GF-D8 (cell line): ENCODE data around the gene MTMR4.
"Not testable (repeated sequence)": the region's sequence is repeated elsewhere in the genome, so short reads cannot be mapped to it uniquely, and the experiment has no call there.

Experiments
- DNase-seq: peaks from one replicate; lab custom pipeline; 2025; lab: John Stamatoyannopoulos, UW

Gene MTMR4

DNA sequence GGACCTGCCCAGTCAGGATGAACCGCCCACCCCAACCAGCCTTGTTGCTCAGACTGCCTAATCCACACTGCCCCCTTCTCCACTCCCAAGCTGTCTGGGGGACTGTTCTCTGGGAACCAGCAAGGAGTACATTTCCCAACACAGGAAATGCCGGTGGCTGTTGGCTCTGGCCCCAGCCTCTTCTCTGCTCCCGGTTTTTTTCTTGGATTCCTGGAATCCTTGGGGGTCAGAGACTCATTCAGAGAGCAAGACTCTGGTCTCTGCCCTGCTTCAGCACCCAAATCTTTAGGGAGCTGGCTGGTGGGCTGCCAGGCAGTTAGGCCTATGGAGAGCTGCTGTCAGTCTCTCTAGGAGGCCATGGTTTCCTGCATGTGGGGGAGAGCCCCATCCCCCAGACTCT, 10.8 kb upstream of the MTMR4 start:
- no peak for DNase-seq

DNA sequence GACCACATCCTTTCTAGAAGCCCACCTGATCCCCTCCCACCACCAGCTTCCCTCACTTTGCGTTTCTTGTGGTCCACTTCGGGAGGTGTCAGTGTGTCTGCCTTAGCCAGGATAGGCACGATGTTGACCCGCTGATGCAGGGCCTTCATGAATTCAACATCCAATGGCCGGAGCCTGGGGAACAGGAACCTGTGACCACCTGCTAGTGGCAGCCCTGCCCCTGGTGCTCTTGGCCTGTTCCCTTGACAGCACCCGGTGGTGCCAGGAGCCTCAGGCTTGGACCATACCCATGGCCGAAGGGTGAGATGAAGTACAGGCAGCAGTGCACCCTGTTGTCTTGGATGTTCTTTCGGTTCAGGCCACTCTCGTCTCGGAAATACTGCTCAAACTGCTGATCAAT, 7.2 kb upstream of the MTMR4 start:
- DNase-seq, result no peak

DNA sequence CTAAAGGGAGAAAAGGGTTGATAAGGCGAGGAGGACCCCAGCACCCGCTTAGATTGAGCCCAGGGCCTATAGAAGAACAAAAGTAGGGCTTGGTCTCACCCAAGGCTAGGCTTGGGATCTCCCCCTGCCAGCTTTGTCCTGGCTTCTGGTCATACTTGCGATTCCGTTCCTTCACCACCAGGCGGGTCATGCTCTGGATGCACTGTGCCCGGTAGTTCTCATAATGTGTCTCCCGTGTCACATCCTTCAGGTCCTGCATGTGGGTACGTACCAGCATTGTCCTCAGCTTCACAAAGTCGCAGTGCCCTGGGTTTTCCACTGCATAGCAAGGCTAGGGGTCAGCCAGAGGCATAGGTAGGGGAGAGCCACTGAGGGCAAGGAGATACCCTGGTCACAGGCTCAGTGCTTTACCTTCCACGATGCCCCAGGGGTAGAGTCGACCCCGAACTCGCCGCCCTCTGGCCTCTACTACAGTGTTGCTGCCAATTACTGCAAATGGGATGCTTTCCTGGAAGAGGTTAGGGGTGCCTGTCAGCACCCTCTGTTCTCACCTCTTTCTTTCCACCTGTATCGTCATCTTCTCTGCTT, 6.5 kb upstream of the MTMR4 start:
- DNase-seq, result no peak

DNA sequence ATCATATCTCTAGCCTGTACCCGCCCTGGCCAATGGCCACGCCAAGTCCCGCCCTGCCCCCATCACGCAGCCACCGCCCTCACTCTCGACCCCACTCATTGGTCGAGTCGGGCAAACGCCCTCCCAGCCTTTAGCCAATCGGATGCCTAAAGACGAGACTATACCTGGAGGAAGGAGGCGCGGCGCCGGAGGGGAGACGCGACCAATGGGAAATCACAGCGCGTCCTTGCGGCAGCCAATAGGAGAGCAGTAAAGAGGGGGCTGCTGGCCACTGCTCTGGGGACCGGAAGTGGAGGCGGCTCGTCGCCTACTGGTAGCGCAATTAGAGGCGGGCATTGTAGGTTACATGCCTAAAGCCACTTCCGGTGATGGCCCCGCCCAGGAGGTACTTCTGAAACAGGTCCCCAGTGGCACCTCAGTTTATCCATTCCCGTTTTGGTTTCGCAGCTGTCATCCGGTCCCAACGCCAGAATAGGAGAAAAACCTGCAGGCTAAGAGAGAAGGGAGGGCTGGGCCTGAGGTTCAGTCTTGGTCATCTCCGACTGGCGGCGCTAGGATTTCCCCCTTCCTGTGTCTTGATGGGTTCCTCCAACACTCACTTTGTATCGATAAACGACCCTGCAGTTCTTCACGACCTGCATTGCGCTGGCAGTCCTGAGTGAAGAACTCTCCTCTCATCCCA, 3.6 kb upstream of the MTMR4 start:
- DNase-seq, result peak; percentile 99

DNA sequence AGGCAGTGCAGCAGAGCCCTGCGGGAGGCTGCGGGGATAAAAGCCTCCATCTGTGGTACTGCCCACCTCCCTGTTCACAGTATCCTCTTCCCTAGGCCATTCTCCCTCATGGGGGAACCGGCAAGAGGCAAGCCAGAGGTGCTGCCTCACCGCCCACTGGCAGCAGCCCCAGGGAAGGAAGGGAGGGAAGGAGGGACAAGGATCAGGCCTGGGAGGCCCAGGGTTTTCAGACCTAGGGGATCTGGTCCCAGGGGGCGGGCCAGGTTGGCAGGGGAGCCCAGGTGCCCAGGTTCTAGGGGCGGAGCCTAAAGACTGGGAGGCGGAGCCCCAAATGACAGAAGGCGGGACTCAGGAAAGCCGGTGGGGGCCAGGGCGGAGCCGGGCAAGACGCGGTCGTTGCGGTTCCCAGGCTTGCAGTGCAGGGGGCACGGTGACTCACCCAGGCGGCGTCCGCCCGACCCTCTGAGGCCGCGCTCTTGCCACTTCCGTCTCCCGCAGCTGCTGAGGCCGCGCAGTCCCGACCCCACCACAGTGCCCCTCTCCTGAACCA, 3.0 kb upstream of the MTMR4 start:
- no peak for DNase-seq

DNA sequence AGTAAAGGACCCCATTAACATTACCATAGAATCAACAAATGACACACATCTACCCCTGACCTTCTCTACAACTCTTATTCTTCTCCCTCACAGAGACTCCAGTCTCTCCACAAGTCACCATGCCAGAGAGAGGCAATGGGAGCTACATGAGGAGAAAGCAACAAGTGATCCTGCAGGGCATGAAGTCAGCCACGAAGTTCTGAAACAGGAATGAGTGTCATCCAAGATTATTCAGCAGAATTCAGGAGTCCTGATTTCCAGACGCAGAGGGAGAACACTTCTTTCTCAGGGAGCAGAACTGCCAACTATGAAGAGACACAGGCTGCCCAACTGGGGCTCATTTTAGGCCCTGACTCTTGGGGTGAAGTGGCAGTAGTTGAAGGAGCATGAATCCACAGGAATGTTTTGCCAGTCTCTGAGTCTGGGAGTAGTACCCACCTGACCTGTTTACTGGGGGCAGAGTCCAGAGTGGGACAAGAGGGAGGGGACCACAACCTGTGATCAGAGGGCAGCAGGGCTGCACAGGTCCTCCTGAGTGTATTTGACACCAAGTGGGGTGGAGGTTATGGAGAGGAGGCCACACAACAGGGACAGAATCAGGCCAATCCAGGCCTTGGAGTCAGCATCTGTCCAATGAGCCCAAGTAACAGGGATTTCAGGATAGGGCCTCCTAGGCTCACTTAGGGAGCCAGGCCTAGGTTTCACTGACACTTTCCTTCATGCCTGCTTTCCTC, 2.4 kb upstream of the MTMR4 start:
- no peak for DNase-seq

DNA sequence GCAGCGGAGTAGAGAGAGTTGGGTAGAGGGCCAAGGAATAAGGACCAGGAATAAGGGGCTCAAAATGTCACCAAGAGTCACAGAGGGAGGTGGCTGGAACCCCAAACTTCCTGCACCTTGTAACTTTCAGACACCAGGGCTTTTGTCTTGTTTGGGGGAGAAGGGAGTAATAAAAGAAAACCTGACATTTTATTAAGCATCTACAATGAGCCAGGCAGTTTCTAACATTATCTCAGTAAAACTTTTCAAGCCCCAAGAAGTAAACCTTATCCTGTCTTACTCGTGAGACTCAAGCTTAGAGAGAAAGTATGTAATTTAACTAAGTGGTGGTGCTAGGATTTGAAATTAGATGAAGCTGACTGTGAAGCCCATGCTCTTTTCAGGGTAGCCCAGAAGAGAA, 848 bp upstream of the MTMR4 start:
- no peak for DNase-seq

DNA sequence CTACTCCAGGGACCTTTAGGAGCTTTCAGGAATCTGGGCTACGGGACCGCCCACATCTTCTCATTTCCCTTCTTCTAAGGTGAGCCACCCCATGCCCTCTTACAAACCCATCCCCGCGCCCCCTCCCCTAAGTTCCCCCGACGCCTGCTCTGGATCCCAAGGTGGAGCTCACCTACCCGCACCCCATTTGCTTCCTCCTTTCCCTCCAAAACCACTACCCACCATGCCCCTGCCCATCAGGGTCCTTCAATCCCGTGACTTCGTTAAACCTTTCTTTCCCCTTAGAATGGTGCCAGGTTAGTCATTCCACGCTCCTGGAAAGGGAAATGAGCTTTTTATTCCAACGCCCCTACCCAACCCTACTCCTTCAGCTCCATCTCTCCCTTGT, 326 bp upstream of the MTMR4 start:
- DNase-seq, result no peak

DNA sequence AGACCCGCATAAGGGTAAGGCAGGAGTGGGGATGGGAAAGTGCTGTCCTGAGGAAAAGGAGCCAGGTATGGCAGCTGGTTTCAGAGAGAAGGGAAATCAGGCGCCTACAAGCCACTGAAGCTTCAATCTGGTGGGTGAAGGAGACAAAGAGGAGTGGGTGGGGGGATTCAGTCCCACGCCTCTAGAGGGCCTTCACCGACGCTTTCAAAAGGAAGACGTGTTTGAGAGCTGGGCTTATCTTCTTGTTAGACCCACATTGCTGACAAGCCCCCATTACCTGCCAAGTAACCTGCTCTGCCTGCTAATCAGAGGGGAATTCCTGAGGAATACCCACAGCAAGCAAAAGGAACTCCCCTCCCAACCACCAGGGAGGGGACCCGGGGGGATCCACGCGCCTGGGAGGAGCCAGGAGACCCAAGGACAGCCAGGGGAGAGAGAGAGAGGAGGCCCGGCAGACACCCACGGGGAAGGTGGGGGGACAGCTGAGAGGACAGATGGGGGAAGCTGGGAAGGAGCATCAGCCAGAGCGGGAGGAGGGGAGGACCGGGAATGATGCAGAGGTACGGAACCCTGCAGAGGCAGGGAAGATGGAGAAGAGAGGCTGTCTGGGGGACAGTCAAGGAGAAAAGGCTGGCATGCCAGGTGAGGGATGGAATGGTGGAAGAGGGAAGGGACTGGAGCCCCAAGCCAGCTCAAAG, 1.0 kb downstream of the MTMR4 start:
- no peak for DNase-seq

DNA sequence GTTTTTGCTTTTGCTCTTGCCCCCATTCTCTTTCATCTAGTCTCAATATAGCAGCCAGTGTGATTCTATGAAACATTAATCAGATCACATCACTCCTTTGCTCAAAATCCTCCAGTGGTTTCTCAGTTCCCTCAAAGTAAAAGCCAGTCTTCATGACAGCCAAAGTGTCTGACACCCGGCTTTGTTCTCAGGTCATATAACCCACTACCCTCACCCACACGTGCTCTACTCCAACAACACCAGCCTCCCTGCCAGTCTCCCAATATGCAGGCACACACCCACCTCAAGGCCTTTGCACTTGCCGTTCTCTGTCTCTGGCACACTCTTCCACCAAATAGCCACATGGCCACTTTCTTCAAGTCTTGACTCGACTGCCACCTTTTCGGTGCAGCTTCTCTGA, 4.4 kb downstream of the MTMR4 start:
- no peak for DNase-seq

DNA sequence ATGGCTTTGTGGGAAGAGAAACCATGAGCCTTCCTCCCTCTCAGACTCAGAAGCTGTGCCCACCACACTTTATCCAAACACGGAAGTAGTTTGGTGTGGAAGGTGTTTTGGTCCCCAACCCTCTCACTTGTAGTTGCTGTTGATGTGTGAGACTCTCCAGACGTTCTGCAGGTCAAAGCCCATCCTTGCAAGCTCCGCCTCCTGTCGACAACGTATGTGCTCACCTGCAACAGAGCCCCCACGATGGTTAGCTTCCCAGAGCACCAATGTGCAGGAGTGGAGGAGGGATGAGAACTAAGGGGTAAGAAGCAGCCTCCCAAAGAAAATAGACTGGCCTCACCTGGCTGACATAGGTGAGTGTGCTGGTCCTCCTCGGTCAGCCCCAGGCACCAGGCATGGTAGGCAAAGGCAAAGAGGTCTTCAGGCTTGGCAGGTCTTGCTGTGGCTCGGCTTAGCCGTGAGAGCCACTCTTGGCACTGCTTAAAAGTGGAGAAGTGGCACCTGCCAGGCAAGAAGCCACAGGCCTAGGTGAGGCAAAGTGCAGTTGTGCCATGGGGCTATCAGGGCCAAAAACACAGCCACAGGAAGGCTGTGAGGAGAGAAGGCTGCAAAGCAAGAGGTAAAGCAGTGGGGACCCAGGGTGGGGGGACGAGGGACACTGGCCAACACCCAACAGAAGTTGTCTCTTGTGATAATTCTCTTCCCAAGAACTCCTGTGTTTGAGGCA, 5.9 kb downstream of the MTMR4 start:
- DNase-seq, result no peak

DNA sequence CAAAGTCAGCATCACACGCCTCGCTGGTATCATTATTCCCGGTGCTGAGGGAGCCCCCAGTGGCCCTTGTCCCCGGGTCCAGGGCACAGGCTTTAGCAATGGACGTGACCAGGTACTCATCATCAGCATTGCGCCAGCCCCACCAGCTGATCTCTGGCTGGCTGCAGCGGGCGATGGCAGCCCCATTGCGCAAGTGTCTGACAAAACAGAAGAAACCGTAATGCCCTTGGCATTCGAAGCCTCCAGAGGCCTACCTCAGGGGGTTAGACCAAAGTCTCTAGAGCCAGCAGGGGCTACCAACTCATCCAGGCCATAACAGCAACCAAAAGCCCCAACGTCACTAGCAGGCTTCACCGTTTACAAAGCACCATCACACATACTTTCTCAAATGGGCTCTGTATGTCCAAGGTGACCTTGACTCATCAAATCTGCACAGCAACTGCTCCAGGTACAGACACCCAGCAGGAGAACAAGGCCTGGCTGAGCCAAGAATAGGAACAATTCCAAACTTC, 7.3 kb downstream of the MTMR4 start:
- no peak for DNase-seq

DNA sequence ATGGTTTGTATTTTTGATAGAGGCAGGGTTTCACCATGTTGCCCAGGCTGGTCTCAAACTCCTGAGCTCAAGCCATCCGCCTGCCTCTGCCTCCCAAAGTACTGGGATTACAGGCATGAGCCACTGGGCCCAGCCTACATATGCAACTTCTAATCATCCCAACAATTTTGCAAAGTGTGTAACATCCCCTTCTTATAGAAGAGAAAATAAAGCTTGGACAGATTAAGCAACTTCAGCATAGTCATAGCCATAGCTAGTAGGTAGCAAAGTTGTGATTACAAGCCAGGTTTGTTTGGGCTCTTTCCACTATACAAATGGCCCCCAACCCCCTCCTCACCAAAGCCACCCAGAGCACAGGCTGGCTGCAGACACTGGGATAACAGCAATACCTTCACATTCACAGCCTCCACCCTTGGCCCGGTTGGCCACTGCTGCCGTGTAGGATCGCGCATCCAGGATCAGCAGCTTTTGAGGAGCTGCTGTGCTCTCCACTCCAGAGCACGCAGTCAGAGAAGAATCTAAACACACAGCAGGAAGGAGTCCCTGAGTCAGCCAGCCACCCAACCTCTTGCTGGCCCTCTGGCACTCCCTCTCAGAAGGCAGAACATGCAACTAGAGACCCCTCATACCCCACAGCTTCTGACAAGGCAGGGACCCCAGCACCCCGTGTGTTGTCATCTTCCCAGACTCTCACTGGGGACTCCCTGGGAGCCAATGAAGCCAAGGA, 7.9 kb downstream of the MTMR4 start:
- DNase-seq, result no peak

DNA sequence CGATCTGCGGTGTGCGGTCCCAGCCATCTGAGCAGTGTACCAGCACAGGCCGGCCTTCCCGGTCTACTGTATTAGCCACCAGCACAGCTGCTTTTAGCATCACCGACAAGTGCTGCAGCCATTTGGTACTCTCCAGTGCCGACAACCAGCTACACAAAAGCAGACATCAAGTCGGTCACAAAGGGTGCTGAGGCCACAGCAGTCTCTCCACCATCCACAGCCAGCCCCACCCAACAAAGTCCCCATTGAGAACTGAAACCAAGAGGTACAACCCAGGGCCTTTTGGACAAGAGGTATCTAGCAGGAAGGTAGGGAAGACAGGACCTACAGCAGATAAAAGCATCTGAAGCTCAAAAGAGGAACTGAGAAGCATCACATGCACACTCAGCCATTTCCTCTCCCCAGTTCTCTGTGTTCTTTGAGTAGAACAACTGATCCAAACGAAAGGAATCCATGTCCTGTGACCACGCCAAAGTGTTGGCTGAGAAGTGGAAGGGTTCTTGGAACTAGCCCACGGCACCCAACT, 9.5 kb downstream of the MTMR4 start:
- peak; percentile 26 for DNase-seq

DNA sequence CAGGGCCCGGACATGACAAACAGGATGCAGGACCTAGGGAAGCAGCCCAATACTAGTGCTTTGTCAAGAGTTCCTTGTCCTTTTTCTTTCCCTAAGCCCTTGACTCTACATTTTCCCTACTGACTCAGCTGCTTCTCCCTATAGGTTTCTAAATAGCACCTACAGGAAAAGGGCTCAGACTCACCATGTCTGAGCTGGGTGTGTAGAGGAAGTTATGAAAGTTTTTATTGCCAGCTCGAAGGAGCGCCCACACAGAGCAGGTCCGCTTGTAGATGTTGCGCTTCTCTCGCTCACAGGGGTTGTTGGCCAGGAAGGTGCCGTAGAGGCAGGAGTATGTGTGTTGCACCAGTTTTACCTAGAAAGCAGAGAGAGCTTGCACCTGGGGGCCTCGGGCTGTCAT, 10.6 kb downstream of the MTMR4 start:
- peak; percentile 80 for DNase-seq

DNA sequence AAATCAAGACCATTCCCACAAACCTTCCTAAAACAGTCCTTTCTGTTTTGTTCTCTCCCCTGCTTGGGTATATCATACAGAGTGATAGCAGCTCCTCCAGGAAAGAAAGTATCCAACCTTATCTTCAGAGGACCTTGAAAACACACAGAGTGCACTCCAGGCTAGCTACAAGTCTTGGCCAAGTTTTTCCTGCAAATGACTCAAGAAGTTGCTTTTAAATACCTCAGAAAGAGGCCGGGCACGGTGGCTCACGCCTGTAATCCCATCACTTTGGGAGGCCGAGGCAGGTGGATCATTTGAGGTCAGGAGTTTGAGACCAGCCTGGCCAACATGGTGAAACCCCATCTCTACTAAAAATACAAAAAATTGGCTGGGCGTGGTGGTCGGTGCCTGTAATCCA, 11.3 kb downstream of the MTMR4 start:
- not testable (repeated sequence) for DNase-seq

DNA sequence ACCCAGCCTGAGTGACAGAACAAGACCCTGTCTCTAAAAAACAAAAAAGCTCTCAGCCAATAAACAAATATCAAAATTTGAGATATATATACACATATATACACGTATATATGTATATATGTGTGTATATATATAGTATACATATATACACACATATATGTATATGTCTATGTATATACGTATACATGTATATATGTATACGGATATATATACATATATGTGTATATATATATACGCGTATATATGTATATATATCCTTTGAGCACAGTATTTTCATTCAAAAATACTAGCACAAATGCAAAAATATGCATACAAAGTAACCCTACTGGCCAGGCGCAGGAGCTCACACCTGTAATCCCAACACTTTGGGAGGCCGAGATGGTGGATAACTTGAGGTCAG, 13.0 kb downstream of the MTMR4 start:
- DNase-seq, result no peak

DNA sequence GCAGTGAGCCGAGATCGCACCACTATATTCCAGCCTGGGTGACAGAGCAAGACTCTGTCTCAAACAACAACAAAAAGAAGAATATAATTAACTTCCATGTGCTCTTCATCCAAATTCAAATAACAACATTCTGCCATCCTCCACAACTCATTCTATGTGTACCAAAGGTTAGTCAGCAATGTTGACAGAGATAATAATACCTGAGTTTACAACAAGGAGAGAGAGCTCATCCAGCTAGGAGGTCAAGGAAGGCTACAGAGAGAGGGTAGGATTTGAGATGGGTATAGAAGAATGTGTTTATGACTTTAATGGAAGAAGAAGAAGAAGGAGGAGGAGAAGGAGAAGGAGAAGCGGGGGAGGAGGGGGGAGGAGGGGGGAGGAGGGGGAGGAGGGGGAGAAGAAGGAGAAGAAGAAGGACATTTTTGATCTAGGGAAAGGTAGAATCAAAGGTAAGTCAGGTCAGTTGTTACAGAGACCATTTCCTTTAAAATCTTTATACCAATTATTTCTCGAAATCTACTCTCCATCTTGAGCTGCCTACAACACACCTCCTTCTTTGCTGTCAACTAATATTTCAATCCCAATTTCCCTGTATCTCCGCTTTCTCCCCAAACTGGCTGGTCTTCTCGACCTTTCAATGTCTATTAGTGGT, 16.1 kb downstream of the MTMR4 start:
- no peak for DNase-seq

DNA sequence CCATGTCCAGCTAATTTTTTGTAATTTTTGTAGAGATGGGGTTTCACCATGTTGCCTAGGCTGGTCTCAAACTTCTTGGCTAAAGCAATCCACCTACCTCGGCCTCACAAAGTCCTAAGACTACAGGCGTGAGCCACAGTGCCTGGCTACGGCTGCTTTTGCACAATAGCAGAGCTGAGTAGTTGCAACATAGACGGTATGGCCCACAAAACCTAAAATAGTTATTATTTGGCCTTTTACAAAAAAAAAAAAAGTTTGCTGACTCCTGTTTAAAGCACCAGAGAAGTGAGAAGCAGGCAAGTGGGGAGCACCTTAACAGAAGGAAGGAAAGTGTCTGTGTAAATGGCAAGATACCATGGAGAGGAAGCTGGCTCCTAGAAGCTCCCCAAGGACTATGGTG, 20.9 kb downstream of the MTMR4 start:
- DNase-seq, result no peak
